Panc1 (cell line): ENCODE results near the gene MS4A13. TPM values are rescaled to one million over a fixed set of nuclear protein-coding genes. Genes with fewer than 3 reads are reported as not detected.

Experiments
- ATAC-seq: fragments of 200-7000 bp; cut with Tn5 transposase; 2 replicates; pipeline ENCODE4 v1.9.1; 2020; ENCODE audit warnings: mild to moderate bottlenecking, moderate library complexity
- BruUV-seq: library from RNA; stranded (reverse); fragments of 400-500 nt; replicated peaks from 2 replicates; lab custom pipeline; 2021; lab: Mats Ljungman, UMichigan
- CTCF ChIA-PET: fragments of 300-600 bp; sonication (Branson Sonifier 250); formaldehyde crosslinking; loops from one replicate; lab custom pipeline; 2022; ENCODE audit warnings: antibody characterized with exemption; lab: Charles Lee
- POLR2A ChIA-PET: fragments of 300-600 bp; sonication (Branson Sonifier 250); formaldehyde crosslinking; loops from one replicate; lab custom pipeline; 2022; ENCODE audit warnings: antibody characterized with exemption; lab: Charles Lee
- DNase-seq: peaks from one replicate; pipeline ENCODE4 v3.0.0-alpha.2; 2010; ENCODE audit warnings: low read depth, low spot score
- H3K27ac ChIP-seq: 2 replicates; pipeline ENCODE4 v1.5.1; 2011; ENCODE audit warnings: mild to moderate bottlenecking, low read length, inconsistent platforms
- H3K27me3 ChIP-seq: fragments of 200-500 bp; sonication (Bioruptor generic); 2 replicates; pipeline ENCODE4 v1.6.0; 2014; ENCODE audit warnings: low read length, inconsistent platforms; ENCODE audit not compliant: control insufficient read depth, insufficient read depth
- H3K36me3 ChIP-seq: fragments of 200-500 bp; sonication (Bioruptor generic); 2 replicates; pipeline ENCODE4 v1.5.1; 2014; ENCODE audit warnings: inconsistent platforms, mild to moderate bottlenecking, low read length, moderate library complexity; ENCODE audit not compliant: control insufficient read depth, insufficient read depth
- H3K4me1 ChIP-seq: 2 replicates; pipeline ENCODE4 v1.5.1; 2011; ENCODE audit warnings: inconsistent platforms, mild to moderate bottlenecking, low read length, moderate library complexity; ENCODE audit not compliant: control insufficient read depth, insufficient read depth
- H3K4me3 ChIP-seq, 2 experiments: 2 replicates each; pipeline ENCODE4 v1.5.1; 2011 to 2012; ENCODE audit warnings: low read depth in 2 of 2, low read length in 2 of 2, mild to moderate bottlenecking in 2 of 2, inconsistent platforms in 1 of 2, moderate library complexity in 1 of 2
- H3K9me3 ChIP-seq: fragments of 200-500 bp; sonication (Bioruptor generic); 2 replicates; pipeline ENCODE4 v1.5.1; 2014; ENCODE audit warnings: low read depth, mild to moderate bottlenecking, inconsistent platforms, low read length, moderate library complexity; ENCODE audit not compliant: control insufficient read depth, insufficient read depth
- POLR2AphosphoS5 ChIP-seq: IDR thresholded peaks from 2 replicates; pipeline ENCODE4 v1.6.1; 2012; ENCODE audit warnings: mild to moderate bottlenecking, low read depth, low read length, moderate library complexity
- SIN3A ChIP-seq: IDR thresholded peaks from 2 replicates; pipeline ENCODE4 v1.6.1; 2012; ENCODE audit warnings: low read depth, mild to moderate bottlenecking, low read length, moderate library complexity, borderline replicate concordance; ENCODE audit not compliant: insufficient read depth
- TCF7L2 ChIP-seq: IDR thresholded peaks from 2 replicates; pipeline ENCODE4 v1.6.1; 2011; ENCODE audit warnings: mild to moderate bottlenecking, low read depth, low read length, inconsistent platforms
- in situ Hi-C: cut with HindIII; loops from 2 replicates; pipeline ENCODE4 v1.10.0; 2016; ENCODE audit warnings: low sequenced_read_pairs, low pct_unique_long_range_greater_than_20kb
- intact Hi-C: fragments of 100-400 bp; cut with micrococcal nuclease; formaldehyde crosslinking; loops from one replicate; pipeline ENCODE4 v1.10.0; 2022; ENCODE audit not compliant: unreplicated experiment
- total RNA-seq: library from RNA; stranded (reverse); gene quantifications from one replicate; pipeline ENCODE4 v1.2.1, GENCODE V29; 2021; ENCODE audit not compliant: unreplicated experiment
- TF ChIP-seq, protein P1 (sequence below): fragments of 450-650 bp; IDR thresholded peaks from 2 replicates; pipeline ENCODE4 v1.5.1; 2017; ENCODE audit warnings: mild to moderate bottlenecking
- TF ChIP-seq, protein P2 (sequence below), 2 experiments: IDR thresholded peaks; 2 replicates each; pipeline ENCODE4 v1.6.1; 2011 to 2012; ENCODE audit warnings: low read depth in 2 of 2, control low read depth in 1 of 2, low read length in 1 of 2, mild to moderate bottlenecking in 1 of 2, moderate library complexity in 1 of 2; ENCODE audit not compliant: insufficient read depth in 1 of 2

Gene MS4A13
- total RNA-seq, 1 experiment from 2014 or later: not detected

DNA sequence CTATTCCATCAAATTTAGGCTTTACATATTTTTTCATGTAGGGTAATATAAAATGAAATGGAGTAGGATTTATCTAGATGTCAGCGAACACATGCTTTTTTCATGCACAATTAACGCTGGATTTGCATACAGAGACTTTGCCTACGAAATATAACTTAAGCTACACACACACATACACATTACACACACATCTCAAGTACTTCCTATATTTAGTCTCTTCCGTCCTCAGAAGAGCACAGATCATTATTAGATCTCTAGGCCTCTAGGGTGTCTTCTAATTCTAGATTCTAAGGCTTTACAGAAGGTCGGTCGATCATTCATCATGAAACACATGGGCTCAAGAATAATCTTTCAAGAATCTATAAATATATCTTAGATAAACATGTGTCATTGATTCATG lies 3.8 kb upstream of the MS4A13 start:
- no TSS peak for BruUV-seq
- TF ChIP-seq, protein P1, sequence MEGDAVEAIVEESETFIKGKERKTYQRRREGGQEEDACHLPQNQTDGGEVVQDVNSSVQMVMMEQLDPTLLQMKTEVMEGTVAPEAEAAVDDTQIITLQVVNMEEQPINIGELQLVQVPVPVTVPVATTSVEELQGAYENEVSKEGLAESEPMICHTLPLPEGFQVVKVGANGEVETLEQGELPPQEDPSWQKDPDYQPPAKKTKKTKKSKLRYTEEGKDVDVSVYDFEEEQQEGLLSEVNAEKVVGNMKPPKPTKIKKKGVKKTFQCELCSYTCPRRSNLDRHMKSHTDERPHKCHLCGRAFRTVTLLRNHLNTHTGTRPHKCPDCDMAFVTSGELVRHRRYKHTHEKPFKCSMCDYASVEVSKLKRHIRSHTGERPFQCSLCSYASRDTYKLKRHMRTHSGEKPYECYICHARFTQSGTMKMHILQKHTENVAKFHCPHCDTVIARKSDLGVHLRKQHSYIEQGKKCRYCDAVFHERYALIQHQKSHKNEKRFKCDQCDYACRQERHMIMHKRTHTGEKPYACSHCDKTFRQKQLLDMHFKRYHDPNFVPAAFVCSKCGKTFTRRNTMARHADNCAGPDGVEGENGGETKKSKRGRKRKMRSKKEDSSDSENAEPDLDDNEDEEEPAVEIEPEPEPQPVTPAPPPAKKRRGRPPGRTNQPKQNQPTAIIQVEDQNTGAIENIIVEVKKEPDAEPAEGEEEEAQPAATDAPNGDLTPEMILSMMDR: no peak
- POLR2A ChIA-PET: no interaction called here
- no peak for DNase-seq
- Histone ChIP-seq H3K4me3 (no peak overlapping the region), H3K4me1 (no peaks in the 10 kb centered on the region), H3K36me3 (no peaks in the 10 kb centered on the region), H3K27ac (no peak overlapping the region), H3K27me3 (no peaks in the 10 kb centered on the region; the same call in 1 of the 2 replicates), H3K9me3 (no peaks in the 10 kb centered on the region)
- no peak for ATAC-seq
- in situ Hi-C loops: no loop called here
- intact Hi-C loops: no loop called here
- CTCF ChIA-PET: no interaction called here

DNA sequence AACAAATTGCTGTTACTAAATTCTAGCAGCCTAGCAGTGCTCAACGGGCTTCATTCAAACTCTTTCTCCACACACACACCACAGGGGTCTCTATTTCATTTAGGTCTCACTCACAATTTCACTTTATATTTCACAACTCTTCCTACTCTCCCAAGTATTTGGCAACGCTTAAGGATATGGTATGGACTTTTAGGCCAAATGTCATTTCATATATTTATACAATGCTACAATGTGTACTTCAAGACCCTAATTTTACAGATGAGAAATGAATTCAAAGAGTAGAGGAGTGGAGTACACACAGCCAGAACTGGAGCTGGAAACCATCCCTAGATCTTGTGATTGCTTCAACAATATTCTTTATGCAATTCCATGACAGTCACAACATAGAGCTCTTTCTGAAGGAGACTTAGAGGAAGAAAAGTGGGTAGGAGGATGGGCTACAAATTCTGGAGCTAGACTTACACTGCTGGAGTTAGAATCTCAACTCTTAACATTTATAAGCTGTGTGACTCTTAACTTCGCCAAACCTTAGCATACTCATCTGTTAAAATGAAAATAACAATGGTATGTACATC lies 2.5 kb upstream of the MS4A13 start:
- ChIA-PET POLR2A (interaction anchor here (0.6 kb wide), 1 partner anchor 49 kb away, joined by 15 read pairs; no protein-coding TSS in a partner anchor), CTCF (no interaction called here)
- DNase-seq (no peak), ATAC-seq (no peak)
- H3K9me3 ChIP-seq: no peaks in the 10 kb centered on the region
- TF ChIP-seq SIN3A: no peak
- TF ChIP-seq POLR2AphosphoS5: no peak
- TF ChIP-seq, protein P2, sequence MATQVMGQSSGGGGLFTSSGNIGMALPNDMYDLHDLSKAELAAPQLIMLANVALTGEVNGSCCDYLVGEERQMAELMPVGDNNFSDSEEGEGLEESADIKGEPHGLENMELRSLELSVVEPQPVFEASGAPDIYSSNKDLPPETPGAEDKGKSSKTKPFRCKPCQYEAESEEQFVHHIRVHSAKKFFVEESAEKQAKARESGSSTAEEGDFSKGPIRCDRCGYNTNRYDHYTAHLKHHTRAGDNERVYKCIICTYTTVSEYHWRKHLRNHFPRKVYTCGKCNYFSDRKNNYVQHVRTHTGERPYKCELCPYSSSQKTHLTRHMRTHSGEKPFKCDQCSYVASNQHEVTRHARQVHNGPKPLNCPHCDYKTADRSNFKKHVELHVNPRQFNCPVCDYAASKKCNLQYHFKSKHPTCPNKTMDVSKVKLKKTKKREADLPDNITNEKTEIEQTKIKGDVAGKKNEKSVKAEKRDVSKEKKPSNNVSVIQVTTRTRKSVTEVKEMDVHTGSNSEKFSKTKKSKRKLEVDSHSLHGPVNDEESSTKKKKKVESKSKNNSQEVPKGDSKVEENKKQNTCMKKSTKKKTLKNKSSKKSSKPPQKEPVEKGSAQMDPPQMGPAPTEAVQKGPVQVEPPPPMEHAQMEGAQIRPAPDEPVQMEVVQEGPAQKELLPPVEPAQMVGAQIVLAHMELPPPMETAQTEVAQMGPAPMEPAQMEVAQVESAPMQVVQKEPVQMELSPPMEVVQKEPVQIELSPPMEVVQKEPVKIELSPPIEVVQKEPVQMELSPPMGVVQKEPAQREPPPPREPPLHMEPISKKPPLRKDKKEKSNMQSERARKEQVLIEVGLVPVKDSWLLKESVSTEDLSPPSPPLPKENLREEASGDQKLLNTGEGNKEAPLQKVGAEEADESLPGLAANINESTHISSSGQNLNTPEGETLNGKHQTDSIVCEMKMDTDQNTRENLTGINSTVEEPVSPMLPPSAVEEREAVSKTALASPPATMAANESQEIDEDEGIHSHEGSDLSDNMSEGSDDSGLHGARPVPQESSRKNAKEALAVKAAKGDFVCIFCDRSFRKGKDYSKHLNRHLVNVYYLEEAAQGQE (IDR thresholded peaks at IDR 0.05; ENCODE audit: insufficient read depth in 1 of 2, low read depth in 2 of 2, low read length in 1 of 2): no peak
- TF ChIP-seq TCF7L2: no peak
- TF ChIP-seq, protein P1: no peak
- no peaks in the 10 kb centered on the region; the same call in 1 of the 2 replicates for H3K27me3 ChIP-seq
- BruUV-seq: no TSS peak
- H3K27ac ChIP-seq: no peak overlapping the region
- in situ Hi-C loops: no loop called here
- H3K4me1 ChIP-seq: no peaks in the 10 kb centered on the region
- no peak overlapping the region for H3K4me3 ChIP-seq
- intact Hi-C loops: no loop called here
- no peaks in the 10 kb centered on the region for H3K36me3 ChIP-seq
